ENCODE results near the gene ATN1.

- TF ChIP-seq CTCF (IDR thresholded peaks at IDR 0.05; ENCODE audit: borderline replicate concordance, extremely low read depth, low read length, poor library complexity, severe bottlenecking) (no peak), EZH2 (IDR thresholded peaks at IDR 0.05; ENCODE audit: borderline replicate concordance, low read depth, low read length, severe bottlenecking) (no peak)
Measured at GRCh38 chr12:6939191-6939540, 11.4 kb downstream of the ATN1 start.

All from DND-41 (cell line).